ENCODE data around the gene LHPP.
"Not testable (repeated sequence)": the region's sequence is repeated elsewhere in the genome, so short reads cannot be mapped to it uniquely, and the experiment has no call there.

The LHPP gene

GRCh38 chr10:124436191-124436638, 25.4 kb upstream of the LHPP start:
- no peak for DNase-seq (ENCODE audit: low read depth in 1 of 2, low spot score in 1 of 2)
- H3K27me3 ChIP-seq (ENCODE audit: insufficient read depth, poor library complexity, severe bottlenecking): no peaks in the 10 kb centered on the region
- no peak overlapping the region for H3K4me3 ChIP-seq (replicated peaks; ENCODE audit: insufficient read depth, low read length)
- TF ChIP-seq POLR2AphosphoS5 (IDR thresholded peaks at IDR 0.05; ENCODE audit: low read depth): no peak
- TF ChIP-seq, protein P1, sequence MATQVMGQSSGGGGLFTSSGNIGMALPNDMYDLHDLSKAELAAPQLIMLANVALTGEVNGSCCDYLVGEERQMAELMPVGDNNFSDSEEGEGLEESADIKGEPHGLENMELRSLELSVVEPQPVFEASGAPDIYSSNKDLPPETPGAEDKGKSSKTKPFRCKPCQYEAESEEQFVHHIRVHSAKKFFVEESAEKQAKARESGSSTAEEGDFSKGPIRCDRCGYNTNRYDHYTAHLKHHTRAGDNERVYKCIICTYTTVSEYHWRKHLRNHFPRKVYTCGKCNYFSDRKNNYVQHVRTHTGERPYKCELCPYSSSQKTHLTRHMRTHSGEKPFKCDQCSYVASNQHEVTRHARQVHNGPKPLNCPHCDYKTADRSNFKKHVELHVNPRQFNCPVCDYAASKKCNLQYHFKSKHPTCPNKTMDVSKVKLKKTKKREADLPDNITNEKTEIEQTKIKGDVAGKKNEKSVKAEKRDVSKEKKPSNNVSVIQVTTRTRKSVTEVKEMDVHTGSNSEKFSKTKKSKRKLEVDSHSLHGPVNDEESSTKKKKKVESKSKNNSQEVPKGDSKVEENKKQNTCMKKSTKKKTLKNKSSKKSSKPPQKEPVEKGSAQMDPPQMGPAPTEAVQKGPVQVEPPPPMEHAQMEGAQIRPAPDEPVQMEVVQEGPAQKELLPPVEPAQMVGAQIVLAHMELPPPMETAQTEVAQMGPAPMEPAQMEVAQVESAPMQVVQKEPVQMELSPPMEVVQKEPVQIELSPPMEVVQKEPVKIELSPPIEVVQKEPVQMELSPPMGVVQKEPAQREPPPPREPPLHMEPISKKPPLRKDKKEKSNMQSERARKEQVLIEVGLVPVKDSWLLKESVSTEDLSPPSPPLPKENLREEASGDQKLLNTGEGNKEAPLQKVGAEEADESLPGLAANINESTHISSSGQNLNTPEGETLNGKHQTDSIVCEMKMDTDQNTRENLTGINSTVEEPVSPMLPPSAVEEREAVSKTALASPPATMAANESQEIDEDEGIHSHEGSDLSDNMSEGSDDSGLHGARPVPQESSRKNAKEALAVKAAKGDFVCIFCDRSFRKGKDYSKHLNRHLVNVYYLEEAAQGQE (IDR thresholded peaks at IDR 0.05; ENCODE audit: insufficient replicate concordance, low read depth): no peak
- TF ChIP-seq SPI1 (IDR thresholded peaks at IDR 0.05; ENCODE audit: borderline replicate concordance, low read depth): no peak
- TF ChIP-seq GABPA (IDR thresholded peaks at IDR 0.05; ENCODE audit: low read depth): no peak
- TF ChIP-seq, protein P2, sequence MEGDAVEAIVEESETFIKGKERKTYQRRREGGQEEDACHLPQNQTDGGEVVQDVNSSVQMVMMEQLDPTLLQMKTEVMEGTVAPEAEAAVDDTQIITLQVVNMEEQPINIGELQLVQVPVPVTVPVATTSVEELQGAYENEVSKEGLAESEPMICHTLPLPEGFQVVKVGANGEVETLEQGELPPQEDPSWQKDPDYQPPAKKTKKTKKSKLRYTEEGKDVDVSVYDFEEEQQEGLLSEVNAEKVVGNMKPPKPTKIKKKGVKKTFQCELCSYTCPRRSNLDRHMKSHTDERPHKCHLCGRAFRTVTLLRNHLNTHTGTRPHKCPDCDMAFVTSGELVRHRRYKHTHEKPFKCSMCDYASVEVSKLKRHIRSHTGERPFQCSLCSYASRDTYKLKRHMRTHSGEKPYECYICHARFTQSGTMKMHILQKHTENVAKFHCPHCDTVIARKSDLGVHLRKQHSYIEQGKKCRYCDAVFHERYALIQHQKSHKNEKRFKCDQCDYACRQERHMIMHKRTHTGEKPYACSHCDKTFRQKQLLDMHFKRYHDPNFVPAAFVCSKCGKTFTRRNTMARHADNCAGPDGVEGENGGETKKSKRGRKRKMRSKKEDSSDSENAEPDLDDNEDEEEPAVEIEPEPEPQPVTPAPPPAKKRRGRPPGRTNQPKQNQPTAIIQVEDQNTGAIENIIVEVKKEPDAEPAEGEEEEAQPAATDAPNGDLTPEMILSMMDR (IDR thresholded peaks at IDR 0.05; ENCODE audit: insufficient read depth, low read length): no peak
- H3K27ac ChIP-seq (replicated peaks): no peak overlapping the region

GRCh38 chr10:124441694-124442093, 19.9 kb upstream of the LHPP start:
- H3K4me3 ChIP-seq (replicated peaks; ENCODE audit: insufficient read depth, low read length); H3K27ac ChIP-seq (replicated peaks); DNase-seq (ENCODE audit: low read depth in 1 of 2, low spot score in 1 of 2): not testable (repeated sequence)
- H3K27me3 ChIP-seq (ENCODE audit: insufficient read depth, poor library complexity, severe bottlenecking): peaks cover 24% of the 10 kb centered on the region

DNA sequence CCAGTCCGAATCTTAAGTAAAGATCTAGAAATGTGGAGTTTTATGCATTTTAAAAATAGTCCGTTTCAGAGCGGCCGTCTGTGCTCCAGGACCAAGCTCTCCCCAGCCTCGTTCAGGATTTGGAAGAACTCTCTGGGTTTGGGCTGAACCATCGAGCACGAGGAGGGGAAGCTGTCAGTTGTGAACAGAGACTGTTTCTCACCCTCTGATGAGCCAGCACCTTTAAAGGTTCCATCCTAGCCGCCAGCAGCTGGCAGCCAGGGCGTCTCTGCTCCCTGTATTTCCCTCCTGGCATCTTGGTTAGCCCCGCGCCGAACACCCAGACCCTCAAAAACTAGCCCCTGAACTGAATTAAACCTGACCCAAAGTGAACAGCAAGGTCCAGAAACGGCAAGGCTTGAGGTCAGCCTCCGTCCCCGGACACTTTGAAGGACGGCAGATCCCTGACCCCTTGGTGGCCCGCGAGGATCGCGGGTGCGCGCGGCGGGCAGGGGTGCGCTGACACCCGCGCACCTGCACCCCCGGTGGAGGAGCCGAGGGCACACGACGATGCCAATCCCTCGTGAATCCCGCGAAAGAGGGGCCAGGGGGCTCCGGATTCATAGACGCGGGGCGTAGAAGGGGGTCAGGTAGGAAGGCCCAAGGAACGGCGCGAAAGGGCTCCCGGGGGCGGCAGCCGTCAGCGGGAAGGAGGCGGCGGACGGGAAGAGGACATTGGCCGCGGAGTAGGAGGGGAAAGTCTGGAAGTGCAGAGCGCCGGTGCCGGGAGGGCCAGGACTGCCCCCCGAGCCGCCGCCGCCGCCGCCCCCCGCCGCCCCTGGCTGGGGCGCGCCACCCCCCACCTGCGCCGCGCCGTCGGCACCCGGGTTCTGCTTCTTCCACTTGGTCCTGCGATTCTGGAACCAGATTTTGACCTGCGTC, 14.5 kb upstream of the LHPP start:
- TF ChIP-seq, protein P1 (IDR thresholded peaks at IDR 0.05; ENCODE audit: insufficient replicate concordance, low read depth): no peak
- no peak overlapping the region for H3K27ac ChIP-seq (replicated peaks)
- no peak for DNase-seq (ENCODE audit: low read depth in 1 of 2, low spot score in 1 of 2)
- peaks cover 68% of the 10 kb centered on the region for H3K27me3 ChIP-seq (ENCODE audit: insufficient read depth, poor library complexity, severe bottlenecking)
- no peak overlapping the region for H3K4me3 ChIP-seq (replicated peaks; ENCODE audit: insufficient read depth, low read length)

GRCh38 chr10:124447751-124448466, 13.7 kb upstream of the LHPP start:
- no peak for TF ChIP-seq POLR2AphosphoS5 (IDR thresholded peaks at IDR 0.05; ENCODE audit: low read depth)
- TF ChIP-seq GABPA (IDR thresholded peaks at IDR 0.05; ENCODE audit: low read depth): no peak
- TF ChIP-seq, protein P1 (IDR thresholded peaks at IDR 0.05; ENCODE audit: insufficient replicate concordance, low read depth): no peak
- no peak for TF ChIP-seq SPI1 (IDR thresholded peaks at IDR 0.05; ENCODE audit: borderline replicate concordance, low read depth)
- TF ChIP-seq, protein P2 (IDR thresholded peaks at IDR 0.05; ENCODE audit: insufficient read depth, low read length): no peak
- Histone ChIP-seq H3K4me3 (replicated peaks; ENCODE audit: insufficient read depth, low read length) (no peak overlapping the region), H3K27ac (replicated peaks) (no peak overlapping the region), H3K27me3 (ENCODE audit: insufficient read depth, poor library complexity, severe bottlenecking) (peaks cover 74% of the 10 kb centered on the region)
- no peak for DNase-seq (ENCODE audit: low read depth in 1 of 2, low spot score in 1 of 2)
